ENCODE measurements around the gene NPB.

NPB gene

DNA sequence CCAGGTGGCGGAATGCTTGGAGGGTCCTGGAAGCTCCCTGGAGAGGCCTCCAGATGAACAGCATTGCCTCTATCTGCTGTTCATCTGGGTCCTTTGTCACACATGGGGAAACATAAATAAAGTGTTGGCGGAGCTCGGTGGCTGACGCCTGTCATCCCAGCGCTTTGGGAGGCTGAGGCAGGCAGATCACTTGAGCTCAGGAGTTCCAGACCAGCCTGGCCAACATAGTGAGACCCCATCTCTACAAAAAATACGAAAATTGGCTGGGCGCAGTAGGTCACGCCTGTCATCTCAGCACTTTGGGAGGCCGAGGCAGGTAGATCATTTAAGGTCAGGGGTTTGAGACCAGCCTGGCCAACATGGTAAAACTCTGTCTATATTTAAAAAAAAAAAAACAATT lies 42.8 kb downstream of the NPB start:
- DNase-seq = no peak

- no peak for DNase-seq
Measured at GRCh38 chr17:81947189-81947588, 45.2 kb downstream of the NPB start, which contains the start of gene MYADML2. MYADML2 (minus strand) TSS chr17:81947233; CDS start chr17:81941741, 5,492 bp downstream.

GRCh38 chr17:81948635-81949378 lies 46.8 kb downstream of the NPB start:
- no peak for DNase-seq

DNA sequence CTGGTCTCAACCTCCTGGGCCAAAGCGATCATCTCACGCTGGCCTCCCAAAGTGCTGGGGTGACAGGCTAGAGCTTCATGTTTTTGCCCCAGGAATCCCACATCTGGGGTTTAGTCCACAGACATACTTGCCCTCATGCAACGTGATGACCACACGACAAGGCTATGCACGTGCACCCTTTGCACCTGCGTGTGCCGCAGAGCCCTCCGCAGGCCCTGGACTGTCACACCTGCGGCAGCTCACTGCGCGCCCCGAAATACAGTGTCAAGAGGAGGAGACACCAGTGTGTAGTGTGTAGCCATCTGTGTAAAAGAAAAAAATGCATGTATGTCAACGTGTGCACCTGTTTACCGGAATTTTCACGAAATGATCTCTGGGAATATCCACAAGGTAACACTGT lies 48.5 kb downstream of the NPB start:
- no peak for DNase-seq

- no peak for DNase-seq
Measured at GRCh38 chr17:81951785-81952684, 50.0 kb downstream of the NPB start.
